Loucy (cell line): ENCODE results near the gene ASPRV1.
"Not testable (repeated sequence)": the region's sequence is repeated elsewhere in the genome, so short reads cannot be mapped to it uniquely, and the experiment has no call there.

Experiments used
- H2AFZ ChIP-seq: fragments of 200-600 bp; sonication (generic); 2 replicates; pipeline ENCODE4 v1.6.0; 2016; ENCODE audit warnings: antibody characterized with exemption, mild to moderate bottlenecking, low read length, moderate library complexity
- H3F3A ChIP-seq: fragments of 200-600 bp; 2 replicates; pipeline ENCODE4 v1.6.0; 2016; ENCODE audit warnings: antibody characterized with exemption, low read depth, mild to moderate bottlenecking
- H3K27me3 ChIP-seq: fragments of 200-600 bp; sonication (generic); 2 replicates; pipeline ENCODE4 v1.6.1; 2014; ENCODE audit warnings: low read length, mild to moderate bottlenecking; ENCODE audit not compliant: insufficient read depth, poor library complexity, severe bottlenecking
- H3K36me3 ChIP-seq: fragments of 200-600 bp; sonication (generic); 2 replicates; pipeline ENCODE4 v1.6.1; 2016; ENCODE audit warnings: low read length; ENCODE audit not compliant: insufficient read depth
- H3K4me1 ChIP-seq: fragments of 200-600 bp; sonication (generic); 2 replicates; pipeline ENCODE4 v1.5.1; 2014; ENCODE audit warnings: low read length, mild to moderate bottlenecking; ENCODE audit not compliant: insufficient read depth, poor library complexity, severe bottlenecking
- H3K4me2 ChIP-seq: fragments of 200-600 bp; sonication (generic); 2 replicates; pipeline ENCODE4 v1.6.0; 2014; ENCODE audit warnings: antibody characterized with exemption, low read length, low read depth, mild to moderate bottlenecking; ENCODE audit not compliant: poor library complexity, severe bottlenecking
- H3K4me3 ChIP-seq: fragments of 200-600 bp; sonication (generic); 2 replicates; pipeline ENCODE4 v1.5.1; 2014; ENCODE audit warnings: low read length, mild to moderate bottlenecking, mixed read lengths; ENCODE audit not compliant: poor library complexity, severe bottlenecking
- H3K79me2 ChIP-seq: fragments of 200-600 bp; sonication (generic); 2 replicates; pipeline ENCODE4 v1.6.1; 2014; ENCODE audit warnings: low read length; ENCODE audit not compliant: insufficient read depth
- H3K9ac ChIP-seq: fragments of 200-600 bp; sonication (generic); 2 replicates; pipeline ENCODE4 v1.6.0; 2014; ENCODE audit warnings: mild to moderate bottlenecking, low read depth, low read length, moderate library complexity; ENCODE audit not compliant: poor library complexity, severe bottlenecking
- H3K9me2 ChIP-seq: fragments of 200-600 bp; sonication (generic); replicated peaks from 2 replicates; pipeline ENCODE4 v1.6.1; 2016; ENCODE audit warnings: low read depth, low read length, mixed read lengths
- H3K9me3 ChIP-seq: fragments of 200-600 bp; sonication (generic); 2 replicates; pipeline ENCODE4 v1.6.1; 2014; ENCODE audit warnings: mild to moderate bottlenecking, antibody characterized with exemption, low read length, low read depth; ENCODE audit not compliant: insufficient read depth
- H4K20me1 ChIP-seq: fragments of 200-600 bp; sonication (generic); 2 replicates; pipeline ENCODE4 v1.6.0; 2014; ENCODE audit warnings: antibody characterized with exemption, low read length, mild to moderate bottlenecking; ENCODE audit not compliant: insufficient read depth, poor library complexity, severe bottlenecking
- EZH2phosphoT487 ChIP-seq: fragments of 200-600 bp; IDR thresholded peaks from 2 replicates; pipeline ENCODE4 v1.6.1; 2018; ENCODE audit warnings: antibody characterized with exemption, mild to moderate bottlenecking, moderate library complexity, borderline replicate concordance
- TF ChIP-seq, protein P1 (sequence below): fragments of 200-600 bp; sonication (generic); conservative IDR thresholded peaks from 2 replicates; pipeline ENCODE4 v1.5.1; 2014; ENCODE audit warnings: mild to moderate bottlenecking, antibody characterized with exemption, low read length

ASPRV1 gene

DNA sequence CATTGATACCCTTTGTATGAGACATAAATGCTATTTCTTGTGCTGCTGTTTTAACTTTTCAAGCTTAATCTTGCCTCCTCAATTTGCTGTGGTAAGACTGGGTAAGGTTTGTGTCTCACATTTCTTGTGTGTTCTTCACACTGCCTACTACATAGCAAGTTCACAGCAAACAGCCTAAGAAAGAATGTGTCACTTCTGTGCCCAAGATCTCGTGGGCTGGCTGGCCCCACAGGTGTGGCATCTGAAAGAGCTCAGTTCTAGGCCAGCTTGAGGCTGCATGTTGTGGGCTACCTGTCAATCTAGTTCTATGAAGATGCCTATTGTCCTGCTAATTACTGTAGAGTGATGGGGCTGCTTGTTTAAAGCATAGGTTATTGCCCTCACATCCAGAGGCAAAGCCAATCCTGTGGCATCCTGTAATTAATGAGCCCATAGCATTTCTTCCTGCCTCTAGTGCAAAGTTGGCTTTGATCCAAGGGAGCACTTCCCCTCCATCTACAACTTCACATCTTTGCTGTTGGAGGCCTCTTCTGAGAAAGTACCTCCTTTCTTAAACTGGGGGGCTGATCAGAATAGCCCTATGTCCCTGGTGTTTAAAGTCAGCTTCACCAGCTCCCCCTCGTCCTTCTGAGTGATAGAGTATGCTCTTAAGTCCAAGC lies 40.9 kb upstream of the ASPRV1 start:
- Histone ChIP-seq H3F3A (no peaks in the 10 kb centered on the region; the same call in 1 of the 2 replicates), H3K4me2 (peak overlapping the region; percentile 36), H3K9me2 (no peaks in the 10 kb centered on the region), H3K4me1 (peaks cover 22% of the 10 kb centered on the region), H3K27me3 (no peaks in the 10 kb centered on the region), H3K4me3 (no peak overlapping the region), H3K79me2 (peaks cover 2% of the 10 kb centered on the region; the same call in 1 of the 2 replicates), H3K9me3 (no peaks in the 10 kb centered on the region), H4K20me1 (no peaks in the 10 kb centered on the region), H3K36me3 (peaks cover 14% of the 10 kb centered on the region; the same call in 1 of the 2 replicates), H2AFZ (no peak overlapping the region), H3K9ac (no peak overlapping the region)
- no peak for TF ChIP-seq EZH2phosphoT487
- TF ChIP-seq, protein P1, sequence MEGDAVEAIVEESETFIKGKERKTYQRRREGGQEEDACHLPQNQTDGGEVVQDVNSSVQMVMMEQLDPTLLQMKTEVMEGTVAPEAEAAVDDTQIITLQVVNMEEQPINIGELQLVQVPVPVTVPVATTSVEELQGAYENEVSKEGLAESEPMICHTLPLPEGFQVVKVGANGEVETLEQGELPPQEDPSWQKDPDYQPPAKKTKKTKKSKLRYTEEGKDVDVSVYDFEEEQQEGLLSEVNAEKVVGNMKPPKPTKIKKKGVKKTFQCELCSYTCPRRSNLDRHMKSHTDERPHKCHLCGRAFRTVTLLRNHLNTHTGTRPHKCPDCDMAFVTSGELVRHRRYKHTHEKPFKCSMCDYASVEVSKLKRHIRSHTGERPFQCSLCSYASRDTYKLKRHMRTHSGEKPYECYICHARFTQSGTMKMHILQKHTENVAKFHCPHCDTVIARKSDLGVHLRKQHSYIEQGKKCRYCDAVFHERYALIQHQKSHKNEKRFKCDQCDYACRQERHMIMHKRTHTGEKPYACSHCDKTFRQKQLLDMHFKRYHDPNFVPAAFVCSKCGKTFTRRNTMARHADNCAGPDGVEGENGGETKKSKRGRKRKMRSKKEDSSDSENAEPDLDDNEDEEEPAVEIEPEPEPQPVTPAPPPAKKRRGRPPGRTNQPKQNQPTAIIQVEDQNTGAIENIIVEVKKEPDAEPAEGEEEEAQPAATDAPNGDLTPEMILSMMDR, result no peak

DNA sequence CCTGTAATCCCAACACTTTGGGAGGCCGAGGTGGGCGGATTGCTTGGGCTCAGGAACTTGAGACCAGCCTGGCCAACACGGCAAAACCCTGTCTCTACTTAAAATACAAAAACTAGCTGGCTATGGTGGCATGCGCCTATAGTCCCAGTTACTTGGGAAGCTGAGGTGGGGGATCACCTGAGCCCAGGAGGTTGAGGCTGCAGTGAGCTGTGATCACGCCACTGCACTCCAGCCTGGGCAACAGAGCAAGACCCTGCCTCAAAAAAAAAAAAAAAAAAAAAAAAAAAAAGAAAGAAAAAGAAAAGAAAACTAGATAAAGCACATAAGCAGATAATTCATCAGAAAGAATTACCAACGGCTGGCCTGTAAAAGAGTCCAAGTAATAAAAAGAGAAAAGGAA lies 39.1 kb upstream of the ASPRV1 start:
- not testable (repeated sequence) for H3K9me2 ChIP-seq, H3F3A ChIP-seq, H3K4me3 ChIP-seq, H3K9me3 ChIP-seq, H3K27me3 ChIP-seq, H3K9ac ChIP-seq, H4K20me1 ChIP-seq, H2AFZ ChIP-seq, H3K79me2 ChIP-seq, H3K4me2 ChIP-seq
- peaks cover 26% of the 10 kb centered on the region; the same call in 1 of the 2 replicates for H3K36me3 ChIP-seq
- peaks cover 25% of the 10 kb centered on the region for H3K4me1 ChIP-seq

DNA sequence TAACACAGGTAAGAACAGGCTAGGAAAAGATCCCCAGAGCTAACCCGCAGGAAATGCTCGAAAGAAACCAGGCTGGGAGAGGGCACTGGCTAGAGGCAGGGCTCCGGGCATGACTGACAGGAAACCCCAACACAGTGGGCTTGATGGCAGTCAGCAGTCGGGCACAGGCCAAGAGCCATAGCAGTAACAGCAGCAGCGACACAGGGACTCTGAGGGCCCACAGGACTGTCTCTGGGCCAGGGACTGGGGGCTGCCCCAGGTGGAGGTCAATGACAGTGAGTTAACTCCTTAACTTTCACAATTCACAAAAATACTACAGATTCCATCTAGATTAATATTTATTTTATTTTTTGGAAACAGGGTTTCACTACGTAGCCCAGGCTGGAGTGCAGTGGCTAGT lies 37.3 kb upstream of the ASPRV1 start:
- no peak overlapping the region for H3K4me3 ChIP-seq
- no peaks in the 10 kb centered on the region for H3K9me3 ChIP-seq
- H3K36me3 ChIP-seq, result peaks cover 35% of the 10 kb centered on the region; the same call in 1 of the 2 replicates
- peaks cover 25% of the 10 kb centered on the region for H3K4me1 ChIP-seq
- H3F3A ChIP-seq, result no peaks in the 10 kb centered on the region; the same call in 1 of the 2 replicates
- H3K9me2 ChIP-seq, result no peaks in the 10 kb centered on the region
- peaks cover 5% of the 10 kb centered on the region; the same call in 1 of the 2 replicates for H3K79me2 ChIP-seq
- H3K9ac ChIP-seq, result no peak overlapping the region
- H3K4me2 ChIP-seq, result no peak overlapping the region
- TF ChIP-seq EZH2phosphoT487, result no peak
- TF ChIP-seq, protein P1, result no peak
- H3K27me3 ChIP-seq, result no peaks in the 10 kb centered on the region
- no peak overlapping the region for H2AFZ ChIP-seq
- H4K20me1 ChIP-seq, result no peaks in the 10 kb centered on the region
